Endothelial cell of umbilical vein (primary cell): ENCODE results near the gene BCR. TPM values are rescaled to one million over a fixed set of nuclear protein-coding genes. Genes with fewer than 3 reads are reported as not detected.

Experiments
- BruUV-seq: library from RNA; stranded (reverse); fragments of 400-500 nt; replicated peaks from 2 replicates; lab custom pipeline; 2021; lab: Mats Ljungman, UMichigan
- CTCF ChIA-PET: fragments of 300-600, 350-600 bp; sonication (Branson Sonifier 250); formaldehyde crosslinking; loops from one replicate; lab custom pipeline; 2021; ENCODE audit warnings: antibody characterized with exemption, inconsistent platforms; lab: Charles Lee
- POLR2A ChIA-PET: fragments of 300-600, 350-600 bp; sonication (Branson Sonifier 250); formaldehyde crosslinking; loops from one replicate; lab custom pipeline; 2021; ENCODE audit warnings: antibody characterized with exemption, inconsistent platforms; lab: Charles Lee
- DNase-seq: peaks from one replicate; pipeline ENCODE4 v3.0.0-alpha.2; 2011; ENCODE audit warnings: low read depth, low spot score
- FAIRE-seq: peaks from 2 replicates; lab custom pipeline; 2011; peaks lifted over from hg19 to GRCh38; lab: Jason Lieb, UNC
- H2AFZ ChIP-seq: 2 replicates; pipeline ENCODE4 v1.6.0; 2012; ENCODE audit warnings: low read depth, low read length, control low read depth, inconsistent platforms
- H3K27ac ChIP-seq: 2 replicates; pipeline ENCODE4 v1.5.1; 2011; ENCODE audit warnings: low read depth, mild to moderate bottlenecking, control low read depth, low read length, moderate library complexity; ENCODE audit not compliant: insufficient read depth
- H3K27me3 ChIP-seq, 2 experiments: 2 replicates each; pipeline versions ENCODE4 v1.6.0 to v1.6.1; 2011; ENCODE audit warnings: low read length in 2 of 2, mixed read lengths in 1 of 2; ENCODE audit not compliant: control insufficient read depth in 2 of 2, insufficient read depth in 2 of 2
- H3K36me3 ChIP-seq, 2 experiments: 2 replicates in 1 of 2; 3 replicates in 1 of 2; pipeline ENCODE4 v1.5.1; 2011; ENCODE audit warnings: low read length in 2 of 2, mild to moderate bottlenecking in 1 of 2, moderate library complexity in 1 of 2; ENCODE audit not compliant: control insufficient read depth in 2 of 2, insufficient read depth in 2 of 2; ENCODE audit errors: extremely low read depth in 1 of 2
- H3K4me1 ChIP-seq: 3 replicates; pipeline ENCODE4 v1.5.1; 2011; ENCODE audit warnings: mild to moderate bottlenecking, low read length; ENCODE audit not compliant: control insufficient read depth, insufficient read depth; ENCODE audit errors: extremely low read depth
- H3K4me2 ChIP-seq: 2 replicates; pipeline ENCODE4 v1.6.1; 2011; ENCODE audit warnings: low read length, control low read depth, mixed read lengths; ENCODE audit not compliant: insufficient read depth
- H3K4me3 ChIP-seq, 3 experiments: fragments of 200-600 bp in 1 of 3; sonication (generic), shearing (Covaris generic) in 1 of 3; replicated peaks in 1 of 3; 2 replicates each; pipeline ENCODE4 v1.5.1; 2011 to 2016; ENCODE audit warnings: control low read depth in 3 of 3, low read length in 3 of 3, mild to moderate bottlenecking in 2 of 3, inconsistent platforms in 1 of 3, low read depth in 1 of 3, moderate library complexity in 1 of 3; ENCODE audit not compliant: insufficient read depth in 1 of 3
- H3K79me2 ChIP-seq: 2 replicates; pipeline ENCODE4 v1.6.0; 2012; ENCODE audit warnings: low read length, inconsistent platforms; ENCODE audit not compliant: control insufficient read depth, insufficient read depth
- H3K9ac ChIP-seq: replicated peaks from 2 replicates; pipeline ENCODE3; 2011; ENCODE audit warnings: low read length, control low read depth; ENCODE audit not compliant: insufficient read depth; ENCODE audit errors: extremely low read depth
- H3K9me1 ChIP-seq: replicated peaks from 3 replicates; pipeline ENCODE4 v1.6.0; 2011; ENCODE audit warnings: mild to moderate bottlenecking, low read length; ENCODE audit not compliant: control insufficient read depth, insufficient read depth; ENCODE audit errors: extremely low read depth
- H3K9me3 ChIP-seq: replicated peaks from 2 replicates; pipeline ENCODE4 v1.5.1; 2012; ENCODE audit warnings: low read length, inconsistent platforms; ENCODE audit not compliant: control insufficient read depth, insufficient read depth
- H4K20me1 ChIP-seq: replicated peaks from 2 replicates; pipeline ENCODE3; 2011; ENCODE audit warnings: mild to moderate bottlenecking, low read length; ENCODE audit not compliant: control insufficient read depth, insufficient read depth; ENCODE audit errors: extremely low read depth
- CTCF ChIP-seq, 2 donors: IDR thresholded peaks; 1 replicate in 1 of 2; 2 replicates in 1 of 2; pipeline ENCODE4 v1.5.1; 2011; ENCODE audit warnings: low read length in 2 of 2, mild to moderate bottlenecking in 2 of 2, moderate library complexity in 2 of 2, control low read depth in 1 of 2, inconsistent platforms in 1 of 2, low read depth in 1 of 2; ENCODE audit not compliant: insufficient read depth in 1 of 2; ENCODE audit errors: extremely low read depth in 1 of 2
- EZH2 ChIP-seq: IDR thresholded peaks from 2 replicates; pipeline ENCODE4 v1.6.1; 2012; ENCODE audit warnings: borderline replicate concordance, low read depth, mild to moderate bottlenecking, moderate library complexity, low read length, inconsistent platforms; ENCODE audit not compliant: severe bottlenecking
- FOS ChIP-seq: IDR thresholded peaks from 2 replicates; pipeline ENCODE4 v1.6.1; 2011; ENCODE audit warnings: mild to moderate bottlenecking, low read length, moderate library complexity, borderline replicate concordance; ENCODE audit not compliant: insufficient read depth
- GATA2 ChIP-seq: IDR thresholded peaks from 2 replicates; pipeline ENCODE4 v1.7.0; 2011; ENCODE audit warnings: low read depth, mild to moderate bottlenecking, moderate library complexity, mixed read lengths, low read length; ENCODE audit not compliant: insufficient read length, insufficient read depth
- JUN ChIP-seq: IDR thresholded peaks from 2 replicates; pipeline ENCODE4 v1.6.1; 2011; ENCODE audit warnings: borderline replicate concordance, low read depth; ENCODE audit not compliant: insufficient read length, insufficient read depth
- MAX ChIP-seq: IDR thresholded peaks from 2 replicates; pipeline ENCODE4 v1.6.1; 2011; ENCODE audit not compliant: insufficient read depth, insufficient read length
- MYC ChIP-seq: IDR thresholded peaks from one replicate; pipeline ENCODE4 v1.6.1; 2011; ENCODE audit warnings: mild to moderate bottlenecking, low read depth, low read length
- POLR2A ChIP-seq: IDR thresholded peaks from 2 replicates; pipeline ENCODE4 v1.6.1; 2012; ENCODE audit warnings: low read depth, mild to moderate bottlenecking, control low read depth, low read length
- POLR2AphosphoS5 ChIP-seq: IDR thresholded peaks from 2 replicates; pipeline ENCODE4 v1.6.1; 2012; ENCODE audit warnings: low read depth, mild to moderate bottlenecking, control low read depth, low read length, moderate library complexity; ENCODE audit not compliant: insufficient read depth
- dilution Hi-C: fragments of 300-500 bp; cut with MboI; formaldehyde crosslinking; loops from one replicate; pipeline ENCODE4 v1.15.0; 2019; ENCODE audit warnings: low sequenced_read_pairs; ENCODE audit not compliant: extremely low pct_ligation_motif_present
- intact Hi-C: fragments of 100-400 bp; cut with micrococcal nuclease; formaldehyde crosslinking; loops from one replicate; pipeline ENCODE4 v1.10.0; 2022
- polyA plus RNA-seq, 4 experiments: library from polyadenylated mRNA; depleted of rRNA in 3 of 4; stranded (reverse) in 3 of 4; unstranded in 1 of 4; fragments of >200 nt; gene quantifications; 2 replicates each; pipeline versions ENCODE4 v1.2.1 to v1.2.3, GENCODE V29; 2011 to 2012; ENCODE audit warnings: missing spikeins in 1 of 4
- total RNA-seq: library from RNA; stranded (reverse); gene quantifications from 2 replicates; pipeline ENCODE4 v1.2.3, GENCODE V29; 2021

The BCR gene
- total and polyA plus RNA-seq, 2 donors (not counting 3 experiments of a cell fraction or from before 2014, with no cell fraction given) = 129 to 141 TPM

- dilution Hi-C loops (no loop called here), intact Hi-C loops (loop anchor here (10.0 kb wide), 1 partner anchor 235 kb away; no protein-coding TSS in a partner anchor)
- Histone ChIP-seq H3K27me3 (no peaks in the 10 kb centered on the region), H3K9ac (no peak overlapping the region), H3K79me2 (no peaks in the 10 kb centered on the region), H3K27ac (no peak overlapping the region), H3K36me3 (no peaks in the 10 kb centered on the region), H3K4me3 (no peak overlapping the region), H3K4me2 (no peak overlapping the region), H4K20me1 (no peaks in the 10 kb centered on the region), H3K4me1 (peaks cover 7% of the 10 kb centered on the region), H3K9me3 (no peaks in the 10 kb centered on the region), H2AFZ (no peak overlapping the region), H3K9me1 (no peaks in the 10 kb centered on the region)
- POLR2A ChIA-PET = interaction anchor here (0.5 kb wide), 1 partner anchor 150 kb away, joined by 4 read pairs; no protein-coding TSS in a partner anchor
- CTCF ChIA-PET = interaction anchor here (1.3 to 1.4 kb wide), 2 partner anchors 132 to 236 kb away, joined by 3 to 4 read pairs; no protein-coding TSS in a partner anchor
- BruUV-seq = no TSS peak
- DNase-seq (no peak), FAIRE-seq (no peak)
- TF ChIP-seq POLR2AphosphoS5 (no peak), POLR2A (no peak), CTCF (IDR thresholded peaks at IDR 0.05; ENCODE audit: extremely low read depth in 1 of 2, insufficient read depth in 1 of 2, low read depth in 1 of 2, low read length in 2 of 2) (no peak), MAX (no peak), FOS (no peak), EZH2 (no peak), JUN (no peak), MYC (no peak), GATA2 (no peak)
Observed at GRCh38 chr22:23149743-23150238, 30.5 kb upstream of the BCR start.
